Measurements from ENCODE around the gene OGFR.

Gene OGFR

GRCh38 chr20:62820208-62820961 is 15.8 kb downstream of the OGFR start:
- TF ChIP-seq ZFP30 (CRISPR knock-in tag; IDR thresholded peaks at IDR 0.05) (no peak), ZNF8 (CRISPR knock-in tag; IDR thresholded peaks at IDR 0.05) (no peak), GLIS3 (CRISPR knock-in tag; IDR thresholded peaks at IDR 0.05) (no peak), SNAI2 (CRISPR knock-in tag; IDR thresholded peaks at IDR 0.05) (no peak)
- no peak for ATAC-seq

- no peak for ATAC-seq
- no peak for TF ChIP-seq PPARA (CRISPR knock-in tag; IDR thresholded peaks at IDR 0.05; ENCODE audit: borderline replicate concordance)
- TF ChIP-seq ESRRG (CRISPR knock-in tag; IDR thresholded peaks at IDR 0.05): no peak
- TF ChIP-seq ZNF565 (CRISPR knock-in tag; conservative IDR thresholded peaks at IDR 0.05; ENCODE audit: low read depth): no peak
- no peak for TF ChIP-seq ISL1 (CRISPR knock-in tag; IDR thresholded peaks at IDR 0.05)
Measured at GRCh38 chr20:62820962-62821725, 16.5 kb downstream of the OGFR start.

- TF ChIP-seq CREB5 (CRISPR knock-in tag; IDR thresholded peaks at IDR 0.05; ENCODE audit: low read depth) (no peak), ZNF70 (CRISPR knock-in tag; IDR thresholded peaks at IDR 0.05) (no peak), RARB (CRISPR knock-in tag; IDR thresholded peaks at IDR 0.05) (no peak), ZFP3 (CRISPR knock-in tag; IDR thresholded peaks at IDR 0.05) (no peak), BACH2 (CRISPR knock-in tag; IDR thresholded peaks at IDR 0.05; ENCODE audit: borderline replicate concordance) (no peak), ESRRG (CRISPR knock-in tag; IDR thresholded peaks at IDR 0.05) (no peak), TSHZ2 (CRISPR knock-in tag; IDR thresholded peaks at IDR 0.05) (no peak), ARNTL (CRISPR knock-in tag; IDR thresholded peaks at IDR 0.05; ENCODE audit: borderline replicate concordance, low read depth) (no peak), PPARA (CRISPR knock-in tag; IDR thresholded peaks at IDR 0.05; ENCODE audit: borderline replicate concordance) (no peak), OSR1 (CRISPR knock-in tag; IDR thresholded peaks at IDR 0.05) (no peak)
- no peak for ATAC-seq
Measured at GRCh38 chr20:62821726-62822210, 17.1 kb downstream of the OGFR start.

GRCh38 chr20:62822239-62822787 is 17.7 kb downstream of the OGFR start:
- TF ChIP-seq ESRRG (CRISPR knock-in tag; IDR thresholded peaks at IDR 0.05) (no peak), TSHZ2 (CRISPR knock-in tag; IDR thresholded peaks at IDR 0.05) (no peak), TCF4 (CRISPR knock-in tag; IDR thresholded peaks at IDR 0.05; ENCODE audit: borderline replicate concordance) (no peak), CSRNP3 (CRISPR knock-in tag; IDR thresholded peaks at IDR 0.05) (no peak), CREB5 (CRISPR knock-in tag; IDR thresholded peaks at IDR 0.05; ENCODE audit: low read depth) (no peak), PPARA (CRISPR knock-in tag; IDR thresholded peaks at IDR 0.05; ENCODE audit: borderline replicate concordance) (no peak)

More at GRCh38 chr20:62822239-62822787, 17.7 kb downstream of the OGFR start:
- no peak for ATAC-seq

All from SK-N-SH treated with all-trans-retinoic acid at 6 μM for 48 hours (cell line).